ACC112 (cell line): ENCODE measurements around the gene CYP21A2.
"Not testable (repeated sequence)": the region's sequence is repeated elsewhere in the genome, so short reads cannot be mapped to it uniquely, and the experiment has no call there.

ENCODE experiments used
- H2AFZ ChIP-seq: fragments of 200-600 bp; sonication (generic); one replicate; pipeline ENCODE4 v1.6.0; 2017; ENCODE audit warnings: antibody characterized with exemption, low read length; ENCODE audit not compliant: unreplicated experiment
- H3K27ac ChIP-seq: fragments of 200-600 bp; sonication (generic); 2 replicates; pipeline ENCODE4 v1.5.1; 2014; ENCODE audit warnings: low read depth, mild to moderate bottlenecking, antibody characterized with exemption, low read length, moderate library complexity
- H3K27me3 ChIP-seq: fragments of 200-600 bp; sonication (generic); 2 replicates; pipeline ENCODE4 v1.6.1; 2014; ENCODE audit warnings: mild to moderate bottlenecking, antibody characterized with exemption, low read length, moderate library complexity, mixed read lengths; ENCODE audit not compliant: insufficient read depth
- H3K36me3 ChIP-seq: fragments of 200-600 bp; sonication (generic); 2 replicates; pipeline ENCODE4 v1.6.1; 2016; ENCODE audit warnings: mild to moderate bottlenecking, antibody characterized with exemption, low read length, moderate library complexity, mixed read lengths; ENCODE audit not compliant: insufficient read depth
- H3K4me1 ChIP-seq: fragments of 200-600 bp; sonication (generic); one replicate; pipeline ENCODE4 v1.6.1; 2016; ENCODE audit warnings: low read length, mixed read lengths; ENCODE audit not compliant: insufficient read depth, unreplicated experiment, control insufficient read depth
- H3K4me3 ChIP-seq: fragments of 200-600 bp; sonication (generic); 2 replicates; pipeline ENCODE4 v1.5.1; 2014; ENCODE audit warnings: mild to moderate bottlenecking, low read depth, low read length
- H3K79me2 ChIP-seq: fragments of 200-600 bp; sonication (generic); one replicate; pipeline ENCODE4 v1.6.0; 2016; ENCODE audit warnings: low read length; ENCODE audit not compliant: control insufficient read depth, unreplicated experiment, insufficient read depth

Gene CYP21A2

DNA sequence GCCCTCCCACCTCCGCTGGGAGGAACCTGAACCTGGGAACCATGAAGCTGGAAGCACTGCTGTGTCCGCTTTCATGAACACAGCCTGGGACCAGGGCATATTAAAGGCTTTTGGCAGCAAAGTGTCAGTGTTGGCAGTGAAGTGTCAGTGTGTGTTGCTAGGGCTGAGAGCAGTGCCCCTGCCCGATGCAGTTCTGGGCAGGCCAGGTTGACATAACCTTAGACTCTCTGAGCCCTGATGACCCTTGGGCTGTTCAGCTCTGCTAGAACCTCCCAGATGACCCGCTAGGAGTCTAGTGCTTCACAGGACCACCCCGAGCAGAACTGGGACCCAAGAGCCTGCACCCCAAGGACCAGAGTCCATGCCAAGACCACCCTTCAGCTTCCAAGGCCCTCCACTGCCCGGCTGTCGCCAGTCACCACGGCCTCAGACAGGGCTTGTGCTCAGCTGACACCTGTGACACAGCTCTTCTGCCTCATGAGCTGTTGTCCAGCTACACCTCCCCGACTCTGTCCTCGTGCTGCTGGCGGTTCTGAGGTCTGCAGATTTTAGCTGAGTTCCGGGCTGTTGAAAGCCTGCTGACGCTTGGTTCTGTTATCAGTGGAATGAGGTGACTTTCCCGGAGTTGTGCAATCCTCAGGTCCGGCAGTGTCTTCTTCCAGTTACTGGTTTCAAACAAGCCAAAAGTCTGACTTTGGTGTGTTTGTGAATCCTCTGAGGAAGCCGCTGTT lies 2.8 kb upstream of the CYP21A2 start:
- H3K27ac ChIP-seq, H3K36me3 ChIP-seq, H3K4me3 ChIP-seq, H3K27me3 ChIP-seq, H3K79me2 ChIP-seq, H3K4me1 ChIP-seq, H2AFZ ChIP-seq: not testable (repeated sequence)

DNA sequence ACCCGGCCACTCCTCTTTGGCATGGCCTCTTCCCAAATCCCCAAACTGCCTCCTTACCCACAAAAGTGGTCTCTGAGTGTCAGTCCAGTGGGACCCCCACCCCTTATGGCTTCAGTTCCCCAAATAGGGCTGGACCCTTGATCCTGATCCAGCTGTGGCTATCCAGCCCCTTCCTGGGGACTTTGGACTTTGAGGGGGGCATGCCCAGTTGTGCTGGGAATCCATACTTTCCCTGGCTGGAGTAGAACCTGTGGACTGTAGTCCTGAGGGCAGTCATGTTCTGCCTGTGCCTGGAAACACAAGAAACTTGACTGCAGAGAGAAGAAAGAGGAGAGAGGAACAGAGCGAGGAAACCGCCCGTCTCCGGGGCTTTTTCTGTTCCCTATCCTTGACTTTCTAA lies 1.1 kb upstream of the CYP21A2 start:
- not testable (repeated sequence) for H3K4me3 ChIP-seq, H3K27ac ChIP-seq, H3K36me3 ChIP-seq, H2AFZ ChIP-seq, H3K79me2 ChIP-seq, H3K4me1 ChIP-seq, H3K27me3 ChIP-seq

DNA sequence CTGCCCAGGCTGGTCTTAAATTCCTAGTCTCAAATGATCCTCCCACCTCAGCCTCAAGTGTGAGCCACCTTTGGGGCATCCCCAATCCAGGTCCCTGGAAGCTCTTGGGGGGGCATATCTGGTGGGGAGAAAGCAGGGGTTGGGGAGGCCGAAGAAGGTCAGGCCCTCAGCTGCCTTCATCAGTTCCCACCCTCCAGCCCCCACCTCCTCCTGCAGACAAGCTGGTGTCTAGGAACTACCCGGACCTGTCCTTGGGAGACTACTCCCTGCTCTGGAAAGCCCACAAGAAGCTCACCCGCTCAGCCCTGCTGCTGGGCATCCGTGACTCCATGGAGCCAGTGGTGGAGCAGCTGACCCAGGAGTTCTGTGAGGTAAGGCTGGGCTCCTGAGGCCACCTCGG lies 663 bp downstream of the CYP21A2 start:
- not testable (repeated sequence) for H3K4me3 ChIP-seq, H3K27me3 ChIP-seq, H3K4me1 ChIP-seq, H2AFZ ChIP-seq, H3K27ac ChIP-seq, H3K36me3 ChIP-seq, H3K79me2 ChIP-seq

DNA sequence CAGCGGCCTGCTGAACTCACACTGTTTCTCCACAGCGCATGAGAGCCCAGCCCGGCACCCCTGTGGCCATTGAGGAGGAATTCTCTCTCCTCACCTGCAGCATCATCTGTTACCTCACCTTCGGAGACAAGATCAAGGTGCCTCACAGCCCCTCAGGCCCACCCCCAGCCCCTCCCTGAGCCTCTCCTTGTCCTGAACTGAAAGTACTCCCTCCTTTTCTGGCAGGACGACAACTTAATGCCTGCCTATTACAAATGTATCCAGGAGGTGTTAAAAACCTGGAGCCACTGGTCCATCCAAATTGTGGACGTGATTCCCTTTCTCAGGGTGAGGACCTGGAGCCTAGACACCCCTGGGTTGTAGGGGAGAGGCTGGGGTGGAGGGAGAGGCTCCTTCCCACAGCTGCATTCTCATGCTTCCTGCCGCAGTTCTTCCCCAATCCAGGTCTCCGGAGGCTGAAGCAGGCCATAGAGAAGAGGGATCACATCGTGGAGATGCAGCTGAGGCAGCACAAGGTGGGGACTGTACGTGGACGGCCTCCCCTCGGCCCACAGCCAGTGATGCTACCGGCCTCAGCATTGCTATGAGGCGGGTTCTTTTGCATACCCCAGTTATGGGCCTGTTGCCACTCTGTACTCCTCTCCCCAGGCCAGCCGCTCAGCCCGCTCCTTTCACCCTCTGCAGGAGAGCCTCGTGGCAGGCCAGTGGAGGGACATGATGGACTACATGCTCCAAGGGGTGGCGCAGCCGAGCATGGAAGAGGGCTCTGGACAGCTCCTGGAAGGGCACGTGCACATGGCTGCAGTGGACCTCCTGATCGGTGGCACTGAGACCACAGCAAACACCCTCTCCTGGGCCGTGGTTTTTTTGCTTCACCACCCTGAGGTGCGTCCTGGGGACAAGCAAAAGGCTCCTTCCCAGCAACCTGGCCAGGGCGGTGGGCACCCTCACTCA lies 1.4 kb downstream of the CYP21A2 start:
- not testable (repeated sequence) for H3K27ac ChIP-seq, H3K36me3 ChIP-seq, H3K79me2 ChIP-seq, H2AFZ ChIP-seq, H3K4me1 ChIP-seq, H3K4me3 ChIP-seq, H3K27me3 ChIP-seq

DNA sequence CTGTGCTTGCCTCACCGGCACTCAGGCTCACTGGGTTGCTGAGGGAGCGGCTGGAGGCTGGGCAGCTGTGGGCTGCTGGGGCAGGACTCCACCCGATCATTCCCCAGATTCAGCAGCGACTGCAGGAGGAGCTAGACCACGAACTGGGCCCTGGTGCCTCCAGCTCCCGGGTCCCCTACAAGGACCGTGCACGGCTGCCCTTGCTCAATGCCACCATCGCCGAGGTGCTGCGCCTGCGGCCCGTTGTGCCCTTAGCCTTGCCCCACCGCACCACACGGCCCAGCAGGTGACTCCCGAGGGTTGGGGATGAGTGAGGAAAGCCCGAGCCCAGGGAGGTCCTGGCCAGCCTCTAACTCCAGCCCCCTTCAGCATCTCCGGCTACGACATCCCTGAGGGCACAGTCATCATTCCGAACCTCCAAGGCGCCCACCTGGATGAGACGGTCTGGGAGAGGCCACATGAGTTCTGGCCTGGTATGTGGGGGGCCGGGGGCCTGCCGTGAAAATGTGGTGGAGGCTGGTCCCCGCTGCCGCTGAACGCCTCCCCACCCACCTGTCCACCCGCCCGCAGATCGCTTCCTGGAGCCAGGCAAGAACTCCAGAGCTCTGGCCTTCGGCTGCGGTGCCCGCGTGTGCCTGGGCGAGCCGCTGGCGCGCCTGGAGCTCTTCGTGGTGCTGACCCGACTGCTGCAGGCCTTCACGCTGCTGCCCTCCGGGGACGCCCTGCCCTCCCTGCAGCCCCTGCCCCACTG lies 2.3 kb downstream of the CYP21A2 start:
- not testable (repeated sequence) for H3K36me3 ChIP-seq, H2AFZ ChIP-seq, H3K79me2 ChIP-seq, H3K4me3 ChIP-seq, H3K4me1 ChIP-seq, H3K27ac ChIP-seq, H3K27me3 ChIP-seq

DNA sequence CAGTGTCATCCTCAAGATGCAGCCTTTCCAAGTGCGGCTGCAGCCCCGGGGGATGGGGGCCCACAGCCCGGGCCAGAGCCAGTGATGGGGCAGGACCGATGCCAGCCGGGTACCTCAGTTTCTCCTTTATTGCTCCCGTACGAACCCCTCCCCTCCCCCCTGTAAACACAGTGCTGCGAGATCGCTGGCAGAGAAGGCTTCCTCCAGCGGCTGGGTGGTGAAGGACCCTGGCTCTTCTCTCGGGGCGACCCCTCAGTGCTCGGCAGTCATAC lies 2.8 kb downstream of the CYP21A2 start:
- H3K79me2 ChIP-seq, H2AFZ ChIP-seq, H3K4me1 ChIP-seq, H3K27me3 ChIP-seq, H3K36me3 ChIP-seq, H3K27ac ChIP-seq, H3K4me3 ChIP-seq: not testable (repeated sequence)

DNA sequence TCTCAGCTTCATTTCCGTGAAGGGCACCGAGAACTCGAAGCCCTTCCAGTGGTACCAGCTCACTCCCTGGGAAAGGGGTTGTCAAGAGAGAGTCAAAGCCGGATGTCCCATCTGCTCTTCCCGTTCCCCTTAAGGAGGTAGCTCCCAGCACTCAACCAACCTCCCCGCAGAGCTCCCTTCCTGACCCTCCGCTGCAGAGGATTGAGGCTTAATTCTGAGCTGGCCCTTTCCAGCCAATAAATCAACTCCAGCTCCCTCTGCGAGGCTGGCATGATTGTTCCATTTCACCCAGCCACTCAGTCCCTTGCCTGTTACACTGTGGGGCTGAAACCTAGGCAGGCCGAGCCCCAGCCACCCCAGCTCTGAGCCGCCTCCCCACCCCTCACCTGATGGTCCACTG lies 3.2 kb downstream of the CYP21A2 start:
- H3K79me2 ChIP-seq, H3K27me3 ChIP-seq, H3K4me1 ChIP-seq, H3K36me3 ChIP-seq, H3K4me3 ChIP-seq, H3K27ac ChIP-seq, H2AFZ ChIP-seq: not testable (repeated sequence)

DNA sequence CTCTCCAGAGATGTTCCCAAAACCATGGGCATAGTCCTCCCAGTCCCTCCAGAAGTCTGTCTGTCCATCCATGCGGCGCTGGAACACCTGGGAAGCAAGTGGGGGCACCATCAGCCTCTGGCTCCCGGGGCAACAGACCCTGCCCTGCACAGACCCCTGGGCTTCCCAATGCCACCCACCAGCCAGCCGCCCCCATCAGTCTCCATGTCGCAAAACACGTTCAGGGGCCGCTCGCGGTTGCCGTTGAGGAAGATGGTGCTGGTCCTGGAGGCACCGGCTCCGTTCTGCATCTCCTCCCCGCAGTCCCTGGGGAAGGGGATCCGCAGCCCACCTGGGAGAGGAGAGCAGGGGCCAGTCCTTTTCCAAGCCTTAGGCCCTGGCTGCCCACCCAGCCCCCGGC lies 4.1 kb downstream of the CYP21A2 start:
- H3K27ac ChIP-seq, H3K79me2 ChIP-seq, H3K4me3 ChIP-seq, H3K27me3 ChIP-seq, H2AFZ ChIP-seq, H3K36me3 ChIP-seq: not testable (repeated sequence)
- H3K4me1 ChIP-seq: peaks cover 16% of the 10 kb centered on the region

DNA sequence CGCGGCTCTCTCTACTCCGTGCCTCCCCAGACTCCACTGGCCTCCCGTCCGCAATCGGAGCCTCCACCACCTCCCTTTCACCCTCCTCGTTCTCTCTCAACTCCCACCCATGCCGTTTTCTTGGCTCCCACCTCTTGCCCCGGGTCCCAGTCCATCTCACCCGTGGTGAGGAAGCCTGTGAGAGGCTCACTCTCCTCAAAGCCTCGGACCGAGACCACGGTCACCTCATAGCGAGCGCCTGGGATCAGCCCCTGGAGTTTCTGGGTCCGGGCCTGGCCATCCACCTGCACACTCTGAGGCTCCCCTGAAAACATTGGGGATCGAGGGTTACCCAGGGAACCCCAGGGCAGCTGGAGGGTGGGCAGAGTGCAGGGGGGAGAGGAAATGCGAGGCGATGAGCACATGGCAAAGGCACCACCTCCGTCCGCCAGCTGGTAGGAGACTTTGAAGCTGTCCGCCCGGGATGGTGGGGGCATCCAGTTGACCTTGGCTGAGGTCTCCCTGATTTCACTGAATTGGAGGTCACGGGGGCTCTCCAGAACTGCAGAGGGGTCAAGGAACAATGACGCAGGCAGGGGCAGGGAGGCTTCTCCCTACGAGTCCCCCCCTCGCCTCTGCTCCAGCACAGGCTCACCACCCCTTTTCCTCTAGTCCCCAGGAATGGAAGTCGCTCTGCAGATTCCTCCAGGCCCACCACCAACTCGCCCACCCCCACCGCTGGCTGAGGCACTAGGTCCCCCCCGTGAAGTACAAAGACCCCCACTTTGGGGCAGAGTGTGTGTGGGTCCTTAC lies 5.6 kb downstream of the CYP21A2 start:
- H2AFZ ChIP-seq, H3K27me3 ChIP-seq, H3K27ac ChIP-seq, H3K79me2 ChIP-seq, H3K4me3 ChIP-seq, H3K36me3 ChIP-seq: not testable (repeated sequence)
- peaks cover 28% of the 10 kb centered on the region for H3K4me1 ChIP-seq

DNA sequence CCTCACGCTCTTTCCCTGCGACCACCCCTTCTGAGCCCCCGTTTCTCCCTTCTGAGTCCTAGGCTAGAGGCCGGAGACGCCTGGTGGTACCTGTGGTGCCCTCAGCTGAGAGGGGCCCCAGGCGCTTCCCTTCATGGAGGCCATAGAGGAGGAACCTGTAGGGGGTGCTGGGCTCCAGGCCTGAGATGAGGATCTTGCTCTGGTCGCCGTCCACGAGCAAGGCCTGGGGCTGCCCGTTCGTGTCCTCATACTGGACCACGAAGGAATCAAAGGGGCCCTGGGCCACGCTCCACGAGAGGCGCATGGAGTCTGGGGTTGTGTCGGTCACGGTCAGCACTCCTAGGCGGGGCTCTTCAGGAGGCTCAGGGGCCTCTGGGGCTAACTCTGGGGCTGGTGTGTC lies 6.7 kb downstream of the CYP21A2 start:
- not testable (repeated sequence) for H2AFZ ChIP-seq, H3K27ac ChIP-seq, H3K4me3 ChIP-seq, H3K79me2 ChIP-seq, H3K27me3 ChIP-seq, H3K36me3 ChIP-seq
- H3K4me1 ChIP-seq: peaks cover 28% of the 10 kb centered on the region
